ENCODE measurements around the gene RAB9A.
"Not testable (repeated sequence)": the region's sequence is repeated elsewhere in the genome, so short reads cannot be mapped to it uniquely, and the experiment has no call there.

Gene RAB9A

DNA sequence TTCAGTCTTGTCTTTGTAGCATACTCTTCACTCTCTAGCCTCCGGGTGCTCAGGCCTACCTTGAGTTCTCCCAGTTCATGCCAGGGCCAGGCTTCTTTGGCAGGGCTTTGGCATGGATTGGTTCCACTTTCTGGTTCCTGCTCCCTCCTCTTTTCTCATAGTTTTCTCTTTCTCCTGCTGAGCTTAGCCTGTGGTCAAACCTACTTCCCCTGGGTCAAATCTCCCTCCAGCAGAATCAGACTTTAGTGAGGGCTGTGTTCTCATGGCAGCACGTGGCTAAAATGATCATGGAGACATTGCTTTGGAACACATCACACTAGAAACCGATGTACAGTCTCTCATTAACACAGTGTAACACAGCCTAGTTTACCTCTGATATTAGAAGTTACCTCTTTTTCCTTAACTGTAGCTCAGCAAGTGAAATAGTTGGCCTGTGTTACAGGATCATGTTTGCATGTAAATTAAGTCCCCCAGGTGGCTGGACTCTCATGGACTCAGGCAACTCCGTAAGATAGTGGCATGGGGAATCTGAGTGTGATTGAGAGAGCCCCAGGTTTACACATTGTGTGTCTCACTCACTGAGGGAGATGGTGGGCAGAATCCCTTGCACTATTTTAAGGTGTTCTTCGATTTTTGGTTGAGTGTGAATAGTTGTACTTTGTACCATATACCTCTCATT, 13.3 kb downstream of the RAB9A start:
- no peak for DNase-seq (ENCODE audit: low spot score)

DNA sequence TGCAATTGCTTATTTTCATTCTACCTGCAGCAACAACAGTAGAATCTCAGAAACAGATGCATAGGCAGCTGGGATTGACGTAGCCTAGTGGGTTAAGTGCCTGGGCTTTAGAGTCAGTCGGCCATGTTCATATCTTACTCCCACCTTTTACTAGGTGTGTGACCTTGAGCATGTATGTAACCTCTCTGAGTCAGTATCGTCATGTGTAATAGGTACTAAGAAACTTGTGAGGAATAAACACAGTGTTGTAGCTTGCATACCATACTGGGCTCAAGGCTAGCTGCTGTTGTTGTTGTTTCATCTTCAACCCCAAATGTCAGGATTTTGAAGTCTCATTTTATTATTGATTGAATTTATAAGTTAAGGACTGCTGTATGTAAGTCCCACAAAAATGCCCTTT, 14.2 kb downstream of the RAB9A start:
- no peak for DNase-seq (ENCODE audit: low spot score)

DNA sequence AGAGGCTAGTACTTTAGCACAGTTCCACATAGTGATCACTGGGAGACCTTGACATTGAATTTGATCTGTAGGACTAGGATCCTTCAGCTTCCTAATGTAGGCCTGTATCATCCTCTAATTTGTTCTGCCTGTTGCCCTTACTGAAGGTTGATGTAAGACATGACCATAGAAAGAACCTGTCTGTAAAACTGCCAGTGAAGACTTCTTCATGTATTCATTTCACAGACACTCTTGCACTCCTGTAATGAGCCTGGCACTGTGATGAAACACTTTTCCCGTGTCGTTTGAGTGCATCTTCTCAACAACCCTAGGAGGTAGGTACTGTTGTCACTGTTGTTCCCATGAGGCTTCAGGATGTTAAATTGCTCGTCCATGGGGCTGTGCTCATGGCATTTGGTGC, 14.7 kb downstream of the RAB9A start:
- DNase-seq (ENCODE audit: low spot score): no peak

DNA sequence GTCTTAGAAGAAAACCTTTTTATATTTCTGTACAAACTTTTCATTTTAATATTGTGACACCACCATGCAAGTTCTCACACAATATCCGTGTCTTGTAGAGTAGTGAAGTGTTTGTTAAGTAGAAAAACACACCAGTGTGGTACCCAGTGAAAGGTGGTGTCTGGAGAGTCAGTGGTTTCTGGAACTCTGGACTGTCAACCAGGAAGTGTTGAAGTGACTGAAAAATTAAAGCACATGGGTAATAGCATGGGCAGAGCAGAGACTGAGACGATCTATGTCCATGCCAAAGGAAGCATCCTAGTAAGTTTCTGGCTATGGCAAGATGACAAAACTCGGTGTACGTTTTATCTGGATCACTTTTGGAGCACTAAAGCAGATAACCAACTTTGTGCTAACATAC, 22.2 kb downstream of the RAB9A start:
- no peak for DNase-seq (ENCODE audit: low spot score)

DNA sequence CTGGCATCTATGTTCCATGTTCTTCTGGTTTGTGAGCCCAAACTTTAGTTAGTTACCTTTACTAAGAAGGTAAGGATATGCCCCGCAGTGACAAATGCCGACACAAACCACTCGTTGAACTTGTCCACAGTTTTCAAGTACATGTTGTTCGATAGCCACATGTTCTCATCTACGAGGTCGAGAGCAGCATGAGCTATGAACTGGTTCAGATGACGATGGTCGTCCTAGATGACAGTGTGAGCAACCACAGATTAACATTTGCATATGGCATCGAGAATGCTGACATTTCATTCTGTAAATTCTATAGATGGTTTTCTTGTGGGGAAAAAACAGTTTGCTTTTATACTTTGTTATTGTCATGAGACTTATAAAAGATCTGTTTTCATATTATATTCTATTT, 27.5 kb downstream of the RAB9A start:
- DNase-seq (ENCODE audit: low spot score): no peak

DNA sequence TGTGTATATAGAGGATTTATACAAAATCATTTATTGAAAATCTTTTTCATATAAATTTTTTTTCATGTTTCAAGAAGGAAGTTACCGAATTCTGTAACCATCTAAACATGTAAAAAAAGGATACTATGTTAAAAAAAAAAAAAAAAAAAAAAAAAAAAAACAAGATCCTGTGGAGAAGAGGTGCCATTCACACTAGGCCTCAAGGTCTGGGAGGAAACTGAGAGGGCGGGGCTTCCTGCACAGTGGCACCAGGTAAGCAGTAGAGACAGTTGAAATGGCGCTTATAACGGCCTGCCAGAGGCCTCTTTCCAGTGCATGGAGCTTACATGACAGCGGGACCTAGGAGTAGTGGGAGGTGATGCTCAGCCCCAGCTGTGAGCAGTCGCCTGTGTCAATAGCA, 28.0 kb downstream of the RAB9A start:
- DNase-seq (ENCODE audit: low spot score): no peak

DNA sequence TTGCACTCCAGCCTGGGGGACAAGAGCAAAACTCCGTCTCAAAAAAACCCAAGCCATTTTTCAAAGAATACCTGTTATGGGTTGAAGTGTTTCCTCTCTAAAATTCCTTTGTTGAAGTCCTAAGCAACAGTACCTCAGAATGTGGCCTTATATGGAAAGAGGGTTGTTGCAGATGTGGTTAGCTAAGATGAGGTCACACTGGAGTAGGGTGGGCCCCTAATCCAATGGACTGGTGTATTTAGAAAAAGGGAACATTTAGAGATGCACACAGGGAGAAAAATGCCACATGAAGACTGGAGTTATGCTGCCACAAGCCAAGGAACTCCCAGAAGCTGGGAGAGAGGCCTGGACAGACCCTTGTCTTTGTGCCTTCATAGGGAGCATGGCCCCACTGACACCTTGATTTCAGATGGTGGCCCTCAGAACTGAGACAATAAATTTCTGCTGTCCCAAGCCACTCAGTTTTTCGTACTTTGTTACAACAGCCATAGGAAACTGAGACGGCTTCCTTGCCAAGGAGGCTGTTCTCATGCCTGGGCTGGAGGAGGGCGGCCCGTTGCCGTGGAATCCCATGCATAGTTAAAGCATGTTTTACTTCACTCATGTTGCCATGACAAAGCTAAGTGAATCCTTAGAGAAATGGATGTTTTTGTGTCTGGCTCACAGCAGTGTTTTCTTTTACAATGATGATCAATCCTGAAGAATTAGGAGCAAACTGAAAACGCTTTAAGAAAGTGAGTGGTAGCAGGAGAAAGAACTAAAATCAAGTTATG, 29.0 kb downstream of the RAB9A start:
- DNase-seq (ENCODE audit: low spot score): no peak

DNA sequence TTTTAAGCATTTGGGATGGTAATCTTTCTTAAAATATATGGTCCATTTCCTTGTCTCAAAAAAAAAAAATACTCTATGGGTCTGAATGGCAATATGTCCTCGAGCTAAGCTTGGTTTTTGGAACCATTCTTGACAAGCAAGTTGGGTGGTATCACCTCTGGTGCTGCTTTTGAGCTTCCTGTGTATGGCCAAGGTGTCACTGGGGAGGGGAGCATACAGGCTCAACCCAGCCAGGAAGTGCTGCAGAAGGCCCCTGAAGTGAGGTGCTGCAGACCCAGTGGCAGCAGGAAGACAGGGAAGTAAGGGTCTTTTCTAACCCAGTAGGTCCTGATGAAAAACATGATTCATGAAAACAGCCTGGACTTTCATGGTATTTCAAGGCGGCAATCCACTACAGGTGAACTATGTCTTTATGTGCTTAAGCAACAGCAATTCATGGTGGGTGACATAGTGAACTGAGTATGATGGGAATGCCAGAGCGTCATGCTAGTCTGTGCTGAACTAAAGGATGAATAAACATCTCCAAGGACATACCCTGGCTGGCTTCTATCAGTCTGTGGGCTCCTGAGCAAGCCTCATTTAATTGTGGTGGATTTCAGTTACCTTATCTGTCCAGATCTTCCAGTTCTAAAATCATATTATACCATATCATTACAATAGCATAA, 30.4 kb downstream of the RAB9A start:
- no peak for DNase-seq (ENCODE audit: low spot score)

DNA sequence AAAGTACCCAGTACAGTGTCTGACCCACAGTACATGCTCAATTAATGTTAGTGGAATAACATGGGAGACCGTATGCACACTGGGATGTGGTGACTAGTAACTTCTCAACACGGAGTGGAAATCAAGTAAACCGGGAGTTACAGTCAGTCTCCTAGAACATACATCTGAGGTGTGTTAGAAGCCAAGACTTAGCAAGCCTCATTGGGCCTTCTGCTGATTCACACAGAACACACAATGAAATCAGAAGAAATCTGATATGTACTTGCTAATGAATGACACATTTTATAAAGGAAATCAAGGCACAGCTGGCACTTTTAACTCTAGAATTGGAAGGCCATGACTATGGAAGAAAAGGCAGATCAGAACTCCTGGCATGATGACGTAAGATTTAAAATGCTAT, 32.4 kb downstream of the RAB9A start:
- DNase-seq (ENCODE audit: low spot score): no peak

DNA sequence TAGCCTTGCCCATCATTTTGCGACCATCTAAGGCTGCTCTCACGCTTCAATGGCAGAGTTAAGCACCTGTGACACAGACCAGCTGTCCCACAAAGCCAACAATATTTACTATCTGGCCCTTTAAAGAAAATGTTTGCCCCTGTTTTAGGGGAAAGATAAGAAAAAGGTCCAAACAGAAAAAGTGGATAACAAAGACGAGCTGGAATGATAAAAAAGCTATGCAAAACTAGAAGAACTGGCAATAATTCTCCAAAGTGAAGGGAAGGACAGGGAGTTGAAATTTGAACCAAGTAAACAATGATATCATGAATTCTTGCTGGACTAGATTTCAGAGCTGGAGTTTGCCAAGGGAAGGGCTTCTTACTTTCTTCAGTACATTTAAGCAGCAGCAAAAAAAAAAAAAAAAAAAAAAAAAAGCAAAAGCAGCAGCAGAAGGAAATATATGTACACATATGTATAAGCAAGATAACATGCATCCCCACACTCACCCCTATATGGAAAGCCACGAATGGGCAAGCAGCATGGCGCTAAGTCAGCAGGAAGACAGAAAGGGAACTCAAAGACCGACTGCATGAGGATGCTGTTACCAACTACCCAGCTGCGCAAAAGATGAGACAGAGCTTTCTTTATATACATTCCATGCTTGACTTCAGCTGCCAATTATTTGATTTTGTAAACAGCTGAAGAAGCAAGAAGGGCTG, 33.0 kb downstream of the RAB9A start:
- DNase-seq (ENCODE audit: low spot score): no peak

DNA sequence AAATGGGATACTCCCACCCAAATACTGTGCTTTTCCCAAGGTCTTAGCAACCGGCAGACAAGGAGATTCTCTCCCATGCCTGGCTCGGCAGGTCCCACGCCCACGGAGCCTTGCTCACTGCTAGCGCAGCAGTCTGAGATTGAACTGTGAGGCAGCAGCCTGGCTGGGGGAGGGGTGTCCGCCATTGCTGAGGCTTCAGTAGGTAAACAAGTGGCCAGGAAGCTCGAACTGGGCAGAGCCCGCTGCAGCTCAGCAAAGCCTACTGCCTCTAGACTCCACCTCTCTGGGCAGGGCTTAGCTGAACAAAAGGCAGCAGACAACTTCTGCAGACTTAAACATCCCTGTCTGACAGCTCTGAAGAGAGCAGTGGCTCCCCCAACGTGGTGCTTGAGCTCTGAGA, 36.0 kb downstream of the RAB9A start:
- not testable (repeated sequence) for DNase-seq (ENCODE audit: low spot score)

DNA sequence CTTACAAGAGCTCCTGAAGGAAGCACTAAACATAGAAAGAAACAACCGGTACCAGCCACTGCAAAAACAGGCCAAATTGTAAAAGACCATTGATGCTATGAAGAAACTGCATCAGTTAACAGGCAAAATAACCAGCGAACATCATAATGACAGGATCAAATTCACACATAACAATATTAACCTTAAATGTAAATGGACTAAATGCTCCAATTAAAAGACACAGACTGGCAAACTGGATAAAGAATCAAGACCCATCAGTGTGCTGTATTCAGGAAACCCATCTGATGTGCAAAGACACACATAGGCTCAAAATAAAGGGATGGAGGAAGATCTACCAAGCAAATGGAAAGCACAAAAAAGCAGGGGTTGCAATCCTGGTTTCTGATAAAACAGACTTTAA, 37.7 kb downstream of the RAB9A start:
- not testable (repeated sequence) for DNase-seq (ENCODE audit: low spot score)

DNA sequence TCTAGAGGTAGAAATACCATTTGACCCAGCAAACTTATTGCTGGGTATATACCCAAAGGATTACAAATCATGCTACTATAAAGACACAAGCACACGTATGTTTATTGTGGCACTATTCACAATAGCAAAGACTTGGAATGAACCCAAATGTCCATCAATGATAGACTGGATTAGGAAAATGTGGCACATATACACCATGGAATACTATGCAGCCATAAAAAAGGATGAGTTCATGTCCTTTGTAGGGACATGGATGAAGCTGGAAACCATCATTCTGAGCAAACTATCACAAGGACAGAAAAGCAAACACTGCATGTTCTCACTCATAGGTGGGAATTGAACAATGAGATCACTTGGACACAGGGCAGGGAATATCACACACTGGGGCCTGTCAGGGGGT, 41.6 kb downstream of the RAB9A start:
- DNase-seq (ENCODE audit: low spot score): not testable (repeated sequence)

DNA sequence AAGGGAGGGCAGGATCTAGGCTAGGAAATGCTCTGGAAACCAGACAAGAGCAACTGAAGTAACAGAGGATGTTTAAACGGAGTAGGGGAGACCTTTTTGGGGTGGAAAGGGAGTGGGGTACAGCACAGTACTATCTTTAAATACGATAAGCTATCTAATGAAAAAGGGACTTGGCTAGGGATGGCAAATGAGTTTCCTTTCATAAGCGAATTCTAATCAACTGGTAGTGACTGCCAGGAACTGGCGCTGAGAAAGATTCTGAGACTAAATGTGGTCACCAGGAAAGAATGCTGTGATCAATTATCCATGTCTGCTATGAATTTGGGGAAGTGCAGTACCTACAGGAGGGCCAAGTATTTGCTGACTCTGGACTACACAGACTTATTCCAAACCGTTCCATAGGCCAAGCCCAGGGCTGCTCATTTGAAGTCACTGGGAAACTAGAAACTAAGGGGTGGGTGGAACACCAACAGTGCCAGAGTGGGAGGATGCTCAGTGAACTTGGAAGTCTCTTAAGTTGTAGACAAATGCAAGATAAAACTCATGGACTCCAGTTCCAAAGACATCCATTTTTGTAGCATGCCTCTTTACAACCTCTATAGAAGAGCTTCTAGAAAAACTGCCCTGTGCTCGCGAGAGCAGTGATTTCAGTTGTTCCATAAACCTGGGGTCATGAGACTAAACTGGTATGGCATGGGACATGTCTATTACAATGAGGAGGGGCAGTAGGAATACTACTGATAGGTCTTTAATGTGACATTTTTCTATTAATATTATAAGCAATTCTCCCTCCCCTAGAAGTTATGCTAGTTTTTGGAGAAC, 43.5 kb downstream of the RAB9A start:
- no peak for DNase-seq (ENCODE audit: low spot score)

DNA sequence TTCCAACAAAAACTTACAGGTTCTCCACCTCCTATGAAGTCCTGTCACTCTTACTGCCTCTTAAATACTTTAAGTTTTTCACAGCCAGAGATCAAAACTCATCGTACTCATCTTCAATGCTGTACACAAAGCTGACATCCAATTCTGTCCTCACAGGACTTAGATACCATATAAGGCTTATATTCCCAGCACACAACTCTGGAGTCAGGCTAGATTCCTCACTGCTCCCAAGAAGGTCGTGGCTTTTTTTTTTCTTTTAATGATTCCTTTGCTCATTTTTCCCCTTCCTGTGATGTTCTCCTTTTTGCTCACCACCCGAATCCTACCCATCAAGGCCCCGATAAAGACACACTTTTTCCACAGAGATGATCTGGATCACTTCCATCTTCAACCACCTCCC, 44.6 kb downstream of the RAB9A start:
- no peak for DNase-seq (ENCODE audit: low spot score)

DNA sequence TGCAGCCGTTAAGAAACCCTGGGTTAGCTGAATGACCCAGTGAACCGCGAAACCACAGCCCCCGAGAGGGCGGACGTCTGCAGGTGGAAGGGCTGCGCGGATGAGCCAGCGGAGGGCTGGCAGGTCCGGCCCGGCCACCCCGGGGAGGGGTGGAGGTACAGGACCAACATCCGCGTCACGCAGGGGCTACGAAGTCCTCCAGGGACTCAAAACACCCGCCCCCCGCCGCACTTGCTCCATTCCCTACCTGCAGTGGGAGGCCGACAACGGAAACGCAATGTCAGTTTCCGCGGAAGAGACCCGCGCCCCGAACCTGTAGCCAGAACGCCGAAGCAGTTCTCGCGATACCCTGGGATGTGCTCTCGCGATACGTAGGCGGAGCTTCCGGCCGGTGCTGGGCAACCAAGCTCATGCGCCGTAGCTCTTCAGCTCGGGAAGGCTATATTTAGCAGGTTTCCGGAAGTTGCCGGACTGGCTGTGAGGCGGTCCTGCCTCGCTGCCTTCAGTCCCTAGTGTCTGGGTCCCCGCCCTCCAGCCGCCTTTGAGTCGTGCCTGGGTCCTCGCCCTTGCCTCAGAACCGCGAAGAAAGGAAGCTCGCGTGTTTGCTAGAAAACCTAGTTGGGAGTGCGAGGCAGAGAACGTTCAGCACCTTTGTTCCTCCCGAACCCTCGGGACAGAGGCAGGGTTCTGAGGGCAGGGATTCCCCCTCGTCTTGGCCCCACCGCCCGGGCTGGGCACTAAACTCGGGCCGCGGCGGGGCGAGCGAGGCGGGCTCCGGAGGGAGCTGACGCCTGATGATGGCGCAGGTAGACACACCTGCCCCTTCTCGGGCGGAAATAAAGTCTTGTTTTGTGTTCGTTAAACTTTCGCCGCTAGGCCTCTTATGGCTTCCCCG, 45.6 kb downstream of the RAB9A start, which contains the start of the genes OFD1 and TRAPPC2:
Gene OFD1, plus strand, starts transcription at position 471 of the 895 bp plus-strand sequence. Its CDS starts 324 bp downstream, at position 795.
Gene TRAPPC2, minus strand, starts transcription at position 343 of the 895 bp plus-strand sequence. CDS start 14,657 bp downstream, outside the sequence.
- peak; percentile 96 for DNase-seq (ENCODE audit: low spot score)

DNA sequence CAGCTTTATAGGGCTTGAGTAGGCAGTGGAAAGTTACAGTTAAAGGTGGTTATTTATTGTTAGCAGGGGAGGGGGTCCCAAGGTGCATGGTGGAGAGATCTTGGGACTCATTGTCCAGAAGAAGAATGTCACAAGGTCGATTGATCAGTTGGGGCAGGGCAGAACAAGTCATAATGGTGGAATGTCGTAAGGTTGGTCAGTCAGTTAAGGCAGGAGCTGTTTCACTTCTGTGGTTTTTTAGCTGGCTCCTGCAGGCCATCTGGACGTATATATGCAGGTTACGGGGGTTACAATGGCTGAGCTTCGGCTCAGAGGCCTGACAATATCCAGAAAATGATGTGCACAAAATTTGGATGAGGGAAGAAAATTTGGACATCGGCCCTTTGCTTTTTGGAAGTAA, 52.8 kb downstream of the RAB9A start:
- DNase-seq (ENCODE audit: low spot score): no peak

DNA sequence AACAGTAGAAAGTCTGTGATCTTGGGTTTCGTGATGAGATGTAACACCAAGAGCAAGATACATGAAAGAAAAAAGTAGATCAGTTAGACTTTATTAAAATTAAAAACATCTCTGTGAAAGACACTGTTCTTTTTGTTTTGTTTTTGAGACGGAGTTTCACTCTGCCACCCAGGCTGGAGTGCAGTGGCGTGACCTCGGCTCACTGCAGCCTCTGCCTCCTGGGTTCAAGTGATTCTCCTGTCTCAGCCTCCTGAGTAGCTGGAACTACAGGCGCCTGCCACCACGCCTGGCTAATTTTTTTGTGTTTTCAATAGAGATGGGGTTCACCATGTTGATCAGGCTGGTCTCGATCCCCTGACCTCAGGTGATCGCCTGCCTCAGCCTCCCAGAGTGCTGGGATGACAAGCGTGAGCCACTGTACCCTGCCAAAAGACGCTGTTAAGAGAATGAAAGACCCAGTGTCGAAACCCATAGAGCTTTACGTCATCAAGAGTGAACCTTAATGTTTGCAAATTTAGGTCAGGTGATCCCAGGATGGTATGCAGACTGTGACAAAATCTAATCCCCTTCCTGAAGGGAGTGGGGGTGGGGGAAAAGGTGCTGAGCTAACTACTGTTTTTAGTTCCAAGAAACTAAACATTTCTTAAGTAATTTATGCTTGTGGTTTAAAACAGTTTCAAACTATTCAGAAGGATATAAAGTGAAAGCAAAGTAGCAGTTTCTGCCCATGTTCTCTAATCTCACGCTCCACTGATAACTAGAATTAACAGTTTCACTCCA, 53.7 kb downstream of the RAB9A start:
- DNase-seq (ENCODE audit: low spot score): peak; percentile 66

DNA sequence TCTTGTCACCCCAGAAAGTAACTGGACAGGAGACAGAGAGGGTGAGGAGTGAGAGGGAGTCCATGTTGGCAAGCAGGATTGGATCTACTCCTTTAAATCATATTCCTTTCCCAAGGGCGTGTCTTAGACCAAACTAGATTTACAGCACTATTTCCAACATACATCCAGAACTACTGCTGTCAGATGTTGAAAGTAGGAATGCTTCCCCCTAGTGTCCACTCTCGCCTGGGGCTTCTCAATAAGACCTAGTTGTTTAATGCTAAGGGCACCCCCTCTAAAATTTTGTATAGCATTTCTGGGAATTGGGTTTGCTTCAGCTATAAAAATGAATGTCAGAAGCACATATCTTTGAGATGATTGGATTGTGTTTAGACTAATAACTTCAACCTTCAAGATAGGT, 58.9 kb downstream of the RAB9A start:
- DNase-seq (ENCODE audit: low spot score): peak; percentile 25

DNA sequence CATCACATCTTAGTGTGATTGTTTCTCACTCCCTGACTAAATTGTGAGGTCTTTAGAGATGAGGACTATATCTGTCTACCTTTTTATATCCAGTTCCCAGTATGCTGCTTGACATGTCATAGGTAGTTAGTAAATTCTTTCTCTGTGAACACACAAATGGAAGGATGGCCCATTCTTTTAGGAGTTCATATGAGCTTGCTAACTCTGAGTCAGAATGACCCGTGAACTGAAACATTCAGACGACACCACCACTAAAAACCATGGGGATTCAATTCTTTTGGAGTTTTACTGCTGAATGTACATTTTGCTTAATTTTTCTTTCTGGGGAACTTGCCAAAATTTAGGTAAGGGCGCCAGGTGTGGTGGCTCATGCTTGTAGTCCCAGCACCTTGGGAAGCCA, 59.6 kb downstream of the RAB9A start:
- DNase-seq (ENCODE audit: low spot score): no peak

Measured in activated CD4-positive, alpha-beta T cell treated with anti-CD3 and anti-CD28 coated beads, Interleukin-2, Interleukin-4, amounts not matched to agents 100 ng/mL and 50 ng/mL, durations not matched to agents 16 hours and 8 hours (primary cell).